DOHH2 (cell line): ENCODE data around the gene HINT3.

ENCODE experiments used
- H3F3A ChIP-seq: fragments of 200-600 bp; sonication (generic), shearing (Covaris generic); 2 replicates; pipeline ENCODE4 v1.6.0; 2016; ENCODE audit warnings: antibody characterized with exemption, mild to moderate bottlenecking; ENCODE audit not compliant: control insufficient read depth, insufficient read depth
- H3K27ac ChIP-seq: fragments of 200-600 bp; sonication (generic); 2 replicates; pipeline ENCODE4 v1.5.1; 2014; ENCODE audit warnings: low read depth, mild to moderate bottlenecking, low read length, moderate library complexity
- H3K27me3 ChIP-seq: fragments of 200-600 bp; sonication (generic); 2 replicates; pipeline ENCODE4 v1.6.1; 2014; ENCODE audit warnings: mild to moderate bottlenecking, low read length, mixed read lengths; ENCODE audit not compliant: control insufficient read depth
- H3K36me3 ChIP-seq: fragments of 200-600 bp; sonication (generic); 2 replicates; pipeline ENCODE4 v1.6.1; 2014; ENCODE audit warnings: mild to moderate bottlenecking, low read length, moderate library complexity, mixed read lengths; ENCODE audit not compliant: control insufficient read depth
- H3K4me1 ChIP-seq: fragments of 200-600 bp; sonication (generic); 2 replicates; pipeline ENCODE4 v1.6.1; 2014; ENCODE audit warnings: mild to moderate bottlenecking, low read length, mixed read lengths; ENCODE audit not compliant: control insufficient read depth
- H3K4me2 ChIP-seq: fragments of 200-600 bp; sonication (generic); 2 replicates; pipeline ENCODE4 v1.6.0; 2014; ENCODE audit warnings: mild to moderate bottlenecking, low read length, moderate library complexity
- H3K4me3 ChIP-seq: fragments of 200-600 bp; sonication (generic); 2 replicates; pipeline ENCODE4 v1.5.1; 2014; ENCODE audit warnings: mild to moderate bottlenecking, low read length, mixed read lengths
- H3K79me2 ChIP-seq: fragments of 200-600 bp; sonication (generic); 2 replicates; pipeline ENCODE4 v1.6.1; 2014; ENCODE audit warnings: mild to moderate bottlenecking, low read length, mixed read lengths; ENCODE audit not compliant: control insufficient read depth
- H3K9me2 ChIP-seq: fragments of 200-600 bp; sonication (generic); replicated peaks from 2 replicates; pipeline ENCODE4 v1.6.1; 2014; ENCODE audit warnings: mild to moderate bottlenecking, low read length, mixed read lengths; ENCODE audit not compliant: control insufficient read depth
- H3K9me3 ChIP-seq: fragments of 200-600 bp; sonication (generic); 2 replicates; pipeline ENCODE4 v1.6.1; 2014; ENCODE audit warnings: antibody characterized with exemption, low read length, mixed read lengths; ENCODE audit not compliant: control insufficient read depth, insufficient read depth
- H4K20me1 ChIP-seq: fragments of 200-600 bp; sonication (generic); 2 replicates; pipeline ENCODE4 v1.6.0; 2014; ENCODE audit warnings: low read depth, mild to moderate bottlenecking, antibody characterized with exemption, low read length, moderate library complexity; ENCODE audit not compliant: control insufficient read depth, insufficient read depth
- EZH2phosphoT487 ChIP-seq: fragments of 200-600 bp; sonication (generic); IDR thresholded peaks from 2 replicates; pipeline ENCODE4 v1.6.1; 2017; ENCODE audit warnings: borderline replicate concordance, mild to moderate bottlenecking, antibody characterized with exemption, low read length, moderate library complexity, mixed read lengths
- TF ChIP-seq, protein P1 (sequence below): fragments of 200-600 bp; sonication (generic); IDR thresholded peaks from one replicate; pipeline ENCODE4 v1.5.1; 2014; ENCODE audit warnings: antibody characterized with exemption, mild to moderate bottlenecking, low read depth, low read length; ENCODE audit not compliant: poor library complexity, severe bottlenecking

HINT3 gene

DNA sequence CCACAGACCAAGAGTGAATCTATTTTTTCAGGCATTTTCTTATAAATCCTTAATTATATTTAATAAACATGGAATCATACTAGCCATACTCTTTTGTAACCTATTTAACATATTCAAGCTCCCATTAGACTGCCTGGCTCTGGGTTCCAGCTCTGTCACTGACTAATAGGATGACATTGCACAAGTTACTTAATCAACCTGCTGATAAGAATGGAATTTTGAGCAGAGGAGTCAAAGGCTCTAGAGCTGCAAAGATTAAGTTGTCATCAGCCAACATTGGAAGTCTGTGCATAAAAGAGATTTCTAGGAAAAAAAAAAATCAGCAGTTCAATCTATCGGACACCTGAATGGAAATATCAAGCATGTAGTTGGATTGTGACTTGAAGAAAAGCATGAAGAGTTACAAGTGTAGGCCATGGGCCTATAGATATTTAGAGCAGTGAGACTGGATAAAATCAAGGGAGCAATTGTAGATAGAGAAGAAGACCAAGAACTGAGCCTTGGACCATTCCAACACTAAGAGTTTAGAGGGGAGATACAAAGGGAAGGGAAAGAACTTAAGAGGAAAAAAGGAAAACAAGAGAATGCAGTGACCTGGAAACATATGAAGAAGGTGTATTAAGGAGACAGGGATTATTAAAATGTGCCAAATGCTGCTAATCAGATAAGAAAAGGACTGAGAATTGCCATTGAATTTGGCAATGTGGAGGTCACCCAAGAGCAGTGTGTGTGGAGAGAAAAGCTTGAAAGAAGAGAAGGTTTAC, 11.0 kb upstream of the HINT3 start:
- no peaks in the 10 kb centered on the region; the same call in 1 of the 2 replicates for H3K9me2 ChIP-seq
- no peak for TF ChIP-seq EZH2phosphoT487
- TF ChIP-seq, protein P1, sequence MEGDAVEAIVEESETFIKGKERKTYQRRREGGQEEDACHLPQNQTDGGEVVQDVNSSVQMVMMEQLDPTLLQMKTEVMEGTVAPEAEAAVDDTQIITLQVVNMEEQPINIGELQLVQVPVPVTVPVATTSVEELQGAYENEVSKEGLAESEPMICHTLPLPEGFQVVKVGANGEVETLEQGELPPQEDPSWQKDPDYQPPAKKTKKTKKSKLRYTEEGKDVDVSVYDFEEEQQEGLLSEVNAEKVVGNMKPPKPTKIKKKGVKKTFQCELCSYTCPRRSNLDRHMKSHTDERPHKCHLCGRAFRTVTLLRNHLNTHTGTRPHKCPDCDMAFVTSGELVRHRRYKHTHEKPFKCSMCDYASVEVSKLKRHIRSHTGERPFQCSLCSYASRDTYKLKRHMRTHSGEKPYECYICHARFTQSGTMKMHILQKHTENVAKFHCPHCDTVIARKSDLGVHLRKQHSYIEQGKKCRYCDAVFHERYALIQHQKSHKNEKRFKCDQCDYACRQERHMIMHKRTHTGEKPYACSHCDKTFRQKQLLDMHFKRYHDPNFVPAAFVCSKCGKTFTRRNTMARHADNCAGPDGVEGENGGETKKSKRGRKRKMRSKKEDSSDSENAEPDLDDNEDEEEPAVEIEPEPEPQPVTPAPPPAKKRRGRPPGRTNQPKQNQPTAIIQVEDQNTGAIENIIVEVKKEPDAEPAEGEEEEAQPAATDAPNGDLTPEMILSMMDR: no peak
- H3K36me3 ChIP-seq: no peaks in the 10 kb centered on the region
- H3K4me1 ChIP-seq: peaks cover 15% of the 10 kb centered on the region
- no peak overlapping the region for H3K4me3 ChIP-seq
- H3F3A ChIP-seq: no peaks in the 10 kb centered on the region
- H3K9me3 ChIP-seq: no peaks in the 10 kb centered on the region
- H3K79me2 ChIP-seq: no peaks in the 10 kb centered on the region
- H3K27me3 ChIP-seq: no peaks in the 10 kb centered on the region
- no peak overlapping the region for H3K4me2 ChIP-seq
- H3K27ac ChIP-seq: no peak overlapping the region
- H4K20me1 ChIP-seq: no peaks in the 10 kb centered on the region

GRCh38 chr6:125947615-125948014, 9.0 kb upstream of the HINT3 start:
- H3K9me2 ChIP-seq: no peaks in the 10 kb centered on the region; the same call in 1 of the 2 replicates
- no peak overlapping the region for H3K4me2 ChIP-seq
- no peaks in the 10 kb centered on the region for H3K9me3 ChIP-seq
- no peaks in the 10 kb centered on the region for H3K36me3 ChIP-seq
- H3K27me3 ChIP-seq: no peaks in the 10 kb centered on the region
- no peaks in the 10 kb centered on the region for H4K20me1 ChIP-seq
- peaks cover 15% of the 10 kb centered on the region for H3K4me1 ChIP-seq
- no peak for TF ChIP-seq EZH2phosphoT487
- TF ChIP-seq, protein P1: no peak
- H3K27ac ChIP-seq: no peak overlapping the region
- H3F3A ChIP-seq: no peaks in the 10 kb centered on the region
- no peak overlapping the region for H3K4me3 ChIP-seq
- no peaks in the 10 kb centered on the region for H3K79me2 ChIP-seq

GRCh38 chr6:125948455-125948854, 8.1 kb upstream of the HINT3 start:
- Histone ChIP-seq H4K20me1 (no peaks in the 10 kb centered on the region), H3F3A (no peaks in the 10 kb centered on the region), H3K4me2 (no peak overlapping the region), H3K4me1 (peaks cover 19% of the 10 kb centered on the region), H3K27ac (no peak overlapping the region), H3K79me2 (no peaks in the 10 kb centered on the region), H3K27me3 (no peaks in the 10 kb centered on the region), H3K9me2 (no peaks in the 10 kb centered on the region), H3K9me3 (no peaks in the 10 kb centered on the region), H3K4me3 (no peak overlapping the region), H3K36me3 (no peaks in the 10 kb centered on the region)
- TF ChIP-seq, protein P1: no peak
- TF ChIP-seq EZH2phosphoT487: no peak
